OCI-LY3 (cell line): ENCODE measurements around the gene MACROD2.
"Not testable (repeated sequence)": the region's sequence is repeated elsewhere in the genome, so short reads cannot be mapped to it uniquely, and the experiment has no call there.

Experiments used
- H2AFZ ChIP-seq: fragments of 200-600, 300-600 bp; shearing (Covaris generic); 2 replicates; pipeline ENCODE4 v1.6.0; 2014; ENCODE audit warnings: antibody characterized with exemption, low read depth, low read length
- H3K27ac ChIP-seq: fragments of 200-600, 300-600 bp; sonication (generic); 2 replicates; pipeline ENCODE4 v1.5.1; 2014; ENCODE audit warnings: mild to moderate bottlenecking, low read length, moderate library complexity, mixed read lengths
- H3K27me3 ChIP-seq: fragments of 200-600, 300-600 bp; sonication (generic); 2 replicates; pipeline ENCODE4 v1.6.1; 2014; ENCODE audit warnings: low read depth, low read length, mixed read lengths
- H3K36me3 ChIP-seq: fragments of 200-600, 300-600 bp; sonication (generic); replicated peaks from 2 replicates; pipeline ENCODE3; 2014; ENCODE audit warnings: low read depth, low read length, mixed read lengths
- H3K4me1 ChIP-seq: fragments of 300-600, 200-600 bp; sonication (generic); 2 replicates; pipeline ENCODE4 v1.6.1; 2014; ENCODE audit warnings: low read length, mixed read lengths
- H3K4me2 ChIP-seq: fragments of 200-600, 300-600 bp; sonication (generic); 2 replicates; pipeline ENCODE4 v1.6.1; 2014; ENCODE audit warnings: low read length, mixed read lengths
- H3K4me3 ChIP-seq: fragments of 300-600, 200-600 bp; sonication (generic); 2 replicates; pipeline ENCODE4 v1.5.1; 2014; ENCODE audit warnings: antibody characterized with exemption, mild to moderate bottlenecking, low read length, moderate library complexity
- H3K79me2 ChIP-seq: fragments of 300-600, 200-600 bp; shearing (Covaris generic); 2 replicates; pipeline ENCODE4 v1.6.1; 2014; ENCODE audit warnings: mild to moderate bottlenecking, low read length, mixed read lengths
- H3K9ac ChIP-seq: fragments of 300-600, 200-600 bp; shearing (Covaris generic); 2 replicates; pipeline ENCODE4 v1.6.0; 2014; ENCODE audit warnings: mild to moderate bottlenecking, low read length, moderate library complexity
- H3K9me3 ChIP-seq: fragments of 200-600, 300-600 bp; shearing (Covaris generic); 2 replicates; pipeline ENCODE4 v1.6.1; 2014; ENCODE audit warnings: low read length, mixed read lengths; ENCODE audit not compliant: insufficient read depth
- H4K20me1 ChIP-seq: fragments of 200-600, 300-600 bp; sonication (generic); 2 replicates; pipeline ENCODE4 v1.6.1; 2016; ENCODE audit warnings: low read length, mixed read lengths; ENCODE audit not compliant: insufficient read depth
- CTCF ChIP-seq: fragments of 200-600, 300-600 bp; sonication (generic); IDR thresholded peaks from 2 replicates; pipeline ENCODE4 v1.5.1; 2014; ENCODE audit warnings: antibody characterized with exemption, low read length, low read depth
- EZH2phosphoT487 ChIP-seq: fragments of 200-600 bp; shearing (Covaris generic); IDR thresholded peaks from 2 replicates; pipeline ENCODE4 v1.6.1; 2018; ENCODE audit warnings: antibody characterized with exemption, mixed run types, low read depth

The MACROD2 gene

GRCh38 chr20:14454296-14454695 lies 459.0 kb downstream of the MACROD2 start:
- Histone ChIP-seq H3K9me3 (no peaks in the 10 kb centered on the region), H3K9ac (no peak overlapping the region), H2AFZ (no peak overlapping the region), H3K27ac (no peak overlapping the region), H4K20me1 (no peaks in the 10 kb centered on the region), H3K79me2 (no peaks in the 10 kb centered on the region), H3K4me2 (no peak overlapping the region), H3K4me1 (no peaks in the 10 kb centered on the region), H3K36me3 (no peaks in the 10 kb centered on the region), H3K4me3 (no peak overlapping the region), H3K27me3 (no peaks in the 10 kb centered on the region)
- no peak for TF ChIP-seq CTCF
- no peak for TF ChIP-seq EZH2phosphoT487

GRCh38 chr20:14467104-14467827 lies 471.9 kb downstream of the MACROD2 start:
- not testable (repeated sequence) for H4K20me1 ChIP-seq, H3K9me3 ChIP-seq, H3K9ac ChIP-seq, H3K27me3 ChIP-seq, H3K36me3 ChIP-seq, H3K27ac ChIP-seq, H3K4me1 ChIP-seq, H3K4me3 ChIP-seq, H3K79me2 ChIP-seq, H3K4me2 ChIP-seq, H2AFZ ChIP-seq

DNA sequence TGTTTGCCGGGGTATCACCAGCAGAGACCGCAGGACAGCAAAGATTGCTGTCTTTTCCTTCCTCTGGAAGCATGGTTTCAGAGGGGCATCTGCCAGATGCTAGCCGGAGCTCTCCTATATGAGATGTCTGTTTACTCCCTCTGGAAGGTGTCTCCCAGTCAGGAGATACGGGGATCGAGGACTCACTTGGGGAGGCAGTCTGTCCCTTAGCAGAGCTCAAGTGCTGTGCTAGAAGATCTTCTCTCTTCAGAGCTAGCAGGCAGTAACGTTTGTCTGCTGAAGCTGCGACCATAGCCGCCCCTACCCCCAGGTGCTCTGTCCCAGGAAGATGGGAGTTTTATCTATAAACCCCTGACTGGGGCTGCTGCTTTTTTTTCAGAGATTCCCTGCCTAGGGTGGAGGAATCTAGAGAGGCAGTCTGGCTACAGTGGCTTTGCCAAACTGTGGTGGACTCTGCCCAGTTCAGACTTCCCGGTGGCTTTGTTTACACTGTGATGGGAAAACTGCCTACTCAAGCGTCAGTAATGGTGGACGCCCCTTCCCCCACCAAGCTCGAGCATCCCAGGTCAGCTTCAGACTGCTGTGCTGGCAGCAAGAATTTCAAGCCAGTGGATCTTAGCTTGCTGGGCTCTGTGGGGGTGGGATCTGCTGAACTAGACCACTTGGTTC lies 475.0 kb downstream of the MACROD2 start:
- Histone ChIP-seq H3K4me3 (no peak overlapping the region), H3K9ac (no peak overlapping the region), H4K20me1 (no peaks in the 10 kb centered on the region), H3K9me3 (no peaks in the 10 kb centered on the region), H3K27ac (no peak overlapping the region), H2AFZ (no peak overlapping the region), H3K4me1 (no peaks in the 10 kb centered on the region), H3K27me3 (no peaks in the 10 kb centered on the region; the same call in 1 of the 2 replicates), H3K36me3 (no peaks in the 10 kb centered on the region), H3K79me2 (no peaks in the 10 kb centered on the region), H3K4me2 (no peak overlapping the region)
- TF ChIP-seq CTCF (no peak), EZH2phosphoT487 (no peak)

GRCh38 chr20:14470977-14471661 lies 475.8 kb downstream of the MACROD2 start:
- TF ChIP-seq EZH2phosphoT487 (no peak), CTCF (no peak)
- H3K4me1 ChIP-seq: no peaks in the 10 kb centered on the region
- H3K79me2 ChIP-seq: no peaks in the 10 kb centered on the region
- no peaks in the 10 kb centered on the region; the same call in 1 of the 2 replicates for H3K27me3 ChIP-seq
- H4K20me1 ChIP-seq: no peaks in the 10 kb centered on the region
- H3K4me2 ChIP-seq: no peak overlapping the region
- no peak overlapping the region for H3K27ac ChIP-seq
- H3K9me3 ChIP-seq: no peaks in the 10 kb centered on the region
- no peak overlapping the region for H3K9ac ChIP-seq
- H3K4me3 ChIP-seq: no peak overlapping the region
- H2AFZ ChIP-seq: no peak overlapping the region
- no peaks in the 10 kb centered on the region for H3K36me3 ChIP-seq
